Fibroblast of the aortic adventitia (primary cell): ENCODE measurements around the gene LRP1B. TPM values are rescaled to one million over a fixed set of nuclear protein-coding genes. Genes with fewer than 3 reads are reported as not detected.

ENCODE experiments used
- DNase-seq: peaks from one replicate; pipeline ENCODE4 v3.0.0-alpha.2; 2010; ENCODE audit warnings: low read depth
- H3K4me3 ChIP-seq: 2 replicates; pipeline ENCODE4 v1.5.1; 2011; ENCODE audit warnings: low read depth, mild to moderate bottlenecking, control low read depth, low read length, moderate library complexity
- total RNA-seq: library from RNA; depleted of rRNA; stranded (reverse); fragments of >200 nt; gene quantifications from 2 replicates; pipeline ENCODE4 v1.2.3, GENCODE V29; 2012; ENCODE audit warnings: low replicate concordance
- TF ChIP-seq, protein P1 (sequence below): IDR thresholded peaks from 2 replicates; pipeline ENCODE4 v1.5.1; 2011; ENCODE audit warnings: mild to moderate bottlenecking, low read length, control low read depth, inconsistent platforms; ENCODE audit not compliant: insufficient read depth

The LRP1B gene
- total RNA-seq, 1 donor, result 0.36 TPM

DNA sequence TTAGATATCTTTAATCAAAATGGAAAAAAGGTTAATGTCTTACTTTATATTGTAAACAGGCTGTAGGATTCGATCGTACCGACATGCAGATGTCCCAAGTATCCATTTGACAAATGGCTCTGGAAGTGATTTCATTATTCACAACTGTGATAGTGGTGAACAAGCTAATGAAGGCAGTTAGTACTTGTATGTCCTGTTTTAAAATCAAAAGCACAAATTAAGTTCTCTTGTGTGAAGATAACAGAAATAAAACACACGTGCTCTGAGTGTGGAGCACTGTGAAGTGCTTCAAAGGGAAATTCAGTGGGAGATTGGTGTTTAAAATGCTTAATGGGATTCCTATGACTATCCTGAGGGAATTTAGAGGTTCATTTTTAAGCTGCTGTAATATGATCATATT is 8.6 kb upstream of the LRP1B start:
- DNase-seq, result no peak
- no peak overlapping the region for H3K4me3 ChIP-seq
- TF ChIP-seq, protein P1, sequence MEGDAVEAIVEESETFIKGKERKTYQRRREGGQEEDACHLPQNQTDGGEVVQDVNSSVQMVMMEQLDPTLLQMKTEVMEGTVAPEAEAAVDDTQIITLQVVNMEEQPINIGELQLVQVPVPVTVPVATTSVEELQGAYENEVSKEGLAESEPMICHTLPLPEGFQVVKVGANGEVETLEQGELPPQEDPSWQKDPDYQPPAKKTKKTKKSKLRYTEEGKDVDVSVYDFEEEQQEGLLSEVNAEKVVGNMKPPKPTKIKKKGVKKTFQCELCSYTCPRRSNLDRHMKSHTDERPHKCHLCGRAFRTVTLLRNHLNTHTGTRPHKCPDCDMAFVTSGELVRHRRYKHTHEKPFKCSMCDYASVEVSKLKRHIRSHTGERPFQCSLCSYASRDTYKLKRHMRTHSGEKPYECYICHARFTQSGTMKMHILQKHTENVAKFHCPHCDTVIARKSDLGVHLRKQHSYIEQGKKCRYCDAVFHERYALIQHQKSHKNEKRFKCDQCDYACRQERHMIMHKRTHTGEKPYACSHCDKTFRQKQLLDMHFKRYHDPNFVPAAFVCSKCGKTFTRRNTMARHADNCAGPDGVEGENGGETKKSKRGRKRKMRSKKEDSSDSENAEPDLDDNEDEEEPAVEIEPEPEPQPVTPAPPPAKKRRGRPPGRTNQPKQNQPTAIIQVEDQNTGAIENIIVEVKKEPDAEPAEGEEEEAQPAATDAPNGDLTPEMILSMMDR, result no peak

DNA sequence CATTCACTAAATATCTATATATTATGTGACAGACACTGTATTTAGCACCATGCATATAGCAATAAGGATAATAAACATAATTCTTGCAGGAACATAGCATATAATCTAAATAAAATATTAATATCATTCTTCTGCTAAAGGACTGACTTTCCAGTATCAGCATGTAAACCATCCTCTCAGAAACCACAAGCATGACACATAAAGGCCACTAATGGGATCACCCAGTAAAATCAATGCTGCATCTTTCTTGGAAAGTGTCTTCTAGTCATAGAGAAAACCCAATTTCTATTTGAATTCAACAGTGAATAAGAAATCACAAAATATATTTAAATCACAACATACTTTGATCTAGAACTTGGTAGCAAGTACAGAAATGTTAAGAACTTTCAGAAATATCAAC is 5.8 kb upstream of the LRP1B start:
- H3K4me3 ChIP-seq, result no peak overlapping the region
- DNase-seq, result no peak
- TF ChIP-seq, protein P1, result no peak

- TF ChIP-seq, protein P1, result no peak
- no peak for DNase-seq
- H3K4me3 ChIP-seq, result no peak overlapping the region
Measured at GRCh38 chr2:142134911-142135310, 4.1 kb upstream of the LRP1B start.

DNA sequence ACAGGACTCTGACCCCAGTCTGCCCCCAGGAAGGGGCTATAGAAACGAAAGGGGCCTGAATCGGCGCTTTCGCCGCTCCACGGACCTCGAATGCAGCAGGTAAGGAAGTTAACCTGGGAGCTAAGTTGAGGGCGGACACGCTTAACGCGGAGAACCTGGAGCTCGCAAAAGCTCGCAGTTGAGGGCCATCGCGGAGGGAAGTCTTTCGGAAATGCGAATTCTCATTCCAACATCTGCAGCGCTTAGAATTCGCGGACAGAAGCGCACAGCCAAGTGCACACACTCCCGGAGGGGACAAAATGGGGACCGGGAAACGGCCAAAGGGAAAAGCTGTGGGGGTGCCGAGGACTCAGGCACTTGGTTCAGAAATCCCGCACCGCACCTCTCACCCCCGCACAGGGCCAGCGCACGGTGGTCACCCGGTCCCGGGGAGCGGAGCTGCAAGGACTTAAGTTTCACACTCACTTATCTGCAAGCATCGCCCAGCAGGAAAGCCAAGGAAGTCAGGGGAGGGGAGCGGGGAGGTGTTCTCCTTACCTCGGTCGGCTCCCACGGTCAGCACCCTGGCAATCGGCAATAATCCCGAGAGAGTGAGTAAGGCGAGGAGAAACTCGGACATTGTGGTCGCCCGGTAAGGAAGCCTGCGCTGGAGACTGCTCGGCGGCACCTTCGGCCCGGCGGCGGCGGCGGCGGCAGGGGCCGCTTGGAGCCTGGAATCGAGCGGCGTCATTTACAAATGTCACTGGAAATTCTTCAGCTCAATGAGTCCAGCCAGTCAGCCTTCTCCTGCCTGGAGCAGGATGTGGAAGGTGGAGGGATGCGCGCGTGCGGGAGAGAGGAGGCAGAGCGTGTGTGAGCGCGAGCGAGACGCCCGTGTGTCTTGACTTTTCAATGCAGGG is 456 bp downstream of the LRP1B start:
- H3K4me3 ChIP-seq, result peak overlapping the region; percentile 65
- DNase-seq, result peak; percentile 53
- TF ChIP-seq, protein P1, result no peak

DNA sequence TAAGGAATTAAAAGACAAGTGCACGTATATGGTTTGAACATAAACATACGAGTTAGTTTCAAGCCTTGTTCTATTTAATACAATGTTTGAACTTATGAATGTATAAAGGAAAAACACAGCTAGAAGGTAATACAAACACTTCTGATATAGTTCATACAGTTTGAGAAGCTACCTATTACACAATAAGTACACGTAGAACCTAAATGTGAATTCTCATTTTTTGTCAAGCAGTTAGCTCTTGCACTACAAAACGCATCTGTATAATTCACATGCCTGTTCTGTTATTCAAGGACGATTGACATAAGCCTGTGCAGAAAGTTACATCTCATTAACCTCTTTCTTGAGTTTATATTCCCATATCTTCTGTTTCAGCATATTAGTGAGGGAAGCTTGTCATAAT is 2.7 kb downstream of the LRP1B start:
- DNase-seq, result no peak
- TF ChIP-seq, protein P1, result no peak
- no peak overlapping the region for H3K4me3 ChIP-seq

DNA sequence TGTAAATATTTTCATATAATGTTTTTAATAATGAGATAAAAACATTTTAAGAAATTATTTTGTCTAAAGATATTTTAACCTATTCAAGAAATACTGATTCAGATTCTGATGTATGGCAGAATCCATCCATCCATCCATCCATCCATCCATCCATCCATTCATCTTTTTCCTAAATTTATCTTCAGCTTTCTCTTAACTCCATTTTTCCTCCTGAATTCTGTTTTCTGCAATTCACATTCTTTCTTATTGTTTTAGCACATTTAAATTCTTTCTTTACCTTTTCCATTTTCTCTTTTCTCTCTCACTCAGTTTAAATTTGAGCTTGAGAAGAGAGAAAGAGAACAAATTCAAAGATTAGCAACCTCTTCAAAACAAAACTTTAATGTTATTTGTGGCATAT is 3.6 kb downstream of the LRP1B start:
- no peak overlapping the region for H3K4me3 ChIP-seq
- no peak for DNase-seq
- TF ChIP-seq, protein P1, result no peak
